SHP77 (cell line): ENCODE measurements around the gene TBX3.
"Not testable (repeated sequence)": the region's sequence is repeated elsewhere in the genome, so short reads cannot be mapped to it uniquely, and the experiment has no call there.

Experiments used
- DNase-seq, 2 experiments: peaks; one replicate each; lab custom pipeline; 2025; lab: John Stamatoyannopoulos, UW

Gene TBX3

GRCh38 chr12:114684098-114684869 is at the start of gene TBX3:
TBX3 (minus strand) TSS chr12:114684175; CDS start chr12:114683200, 975 bp downstream.
- DNase-seq = peak; percentile 99

- no peak for DNase-seq
Measured at GRCh38 chr12:114732426-114733030, 48.6 kb upstream of the TBX3 start.

- no peak for DNase-seq
Measured at GRCh38 chr12:114729731-114730130, 45.8 kb upstream of the TBX3 start.

- no peak for DNase-seq
Measured at GRCh38 chr12:114726092-114726710, 42.2 kb upstream of the TBX3 start.

GRCh38 chr12:114722176-114722575 is 38.2 kb upstream of the TBX3 start:
- DNase-seq = not testable (repeated sequence)

- no peak for DNase-seq
Measured at GRCh38 chr12:114721266-114721665, 37.3 kb upstream of the TBX3 start.

GRCh38 chr12:114713466-114714215 is 29.7 kb upstream of the TBX3 start:
- DNase-seq = no peak

GRCh38 chr12:114711689-114712152 is 27.7 kb upstream of the TBX3 start:
- DNase-seq = no peak

GRCh38 chr12:114710151-114710550 is 26.2 kb upstream of the TBX3 start:
- DNase-seq = no peak

GRCh38 chr12:114709112-114709511 is 25.1 kb upstream of the TBX3 start:
- no peak for DNase-seq

- DNase-seq = not testable (repeated sequence)
Measured at GRCh38 chr12:114708598-114708997, 24.6 kb upstream of the TBX3 start.

- no peak for DNase-seq
Measured at GRCh38 chr12:114704096-114704495, 20.1 kb upstream of the TBX3 start.

GRCh38 chr12:114703060-114703493 is 19.1 kb upstream of the TBX3 start:
- DNase-seq = no peak

GRCh38 chr12:114702462-114702861 is 18.5 kb upstream of the TBX3 start:
- DNase-seq = no peak

- DNase-seq = no peak
Measured at GRCh38 chr12:114701553-114701952, 17.6 kb upstream of the TBX3 start.

- DNase-seq = no peak
Measured at GRCh38 chr12:114701104-114701414, 17.1 kb upstream of the TBX3 start.

- no peak for DNase-seq
Measured at GRCh38 chr12:114700392-114701103, 16.6 kb upstream of the TBX3 start.

- DNase-seq = no peak
Measured at GRCh38 chr12:114698566-114699163, 14.7 kb upstream of the TBX3 start.

- no peak for DNase-seq
Measured at GRCh38 chr12:114697741-114698565, 14.0 kb upstream of the TBX3 start.

GRCh38 chr12:114697243-114697716 is 13.3 kb upstream of the TBX3 start:
- no peak for DNase-seq
